DMS 273 treated with DMSO at 0.1 percent for 48 hours (cell line): ENCODE data around the gene SIGMAR1.
"Not testable (repeated sequence)": the region's sequence is repeated elsewhere in the genome, so short reads cannot be mapped to it uniquely, and the experiment has no call there.

ENCODE experiments used
- DNase-seq: peaks from one replicate; lab custom pipeline; 2025; lab: John Stamatoyannopoulos, UW

The SIGMAR1 gene

DNA sequence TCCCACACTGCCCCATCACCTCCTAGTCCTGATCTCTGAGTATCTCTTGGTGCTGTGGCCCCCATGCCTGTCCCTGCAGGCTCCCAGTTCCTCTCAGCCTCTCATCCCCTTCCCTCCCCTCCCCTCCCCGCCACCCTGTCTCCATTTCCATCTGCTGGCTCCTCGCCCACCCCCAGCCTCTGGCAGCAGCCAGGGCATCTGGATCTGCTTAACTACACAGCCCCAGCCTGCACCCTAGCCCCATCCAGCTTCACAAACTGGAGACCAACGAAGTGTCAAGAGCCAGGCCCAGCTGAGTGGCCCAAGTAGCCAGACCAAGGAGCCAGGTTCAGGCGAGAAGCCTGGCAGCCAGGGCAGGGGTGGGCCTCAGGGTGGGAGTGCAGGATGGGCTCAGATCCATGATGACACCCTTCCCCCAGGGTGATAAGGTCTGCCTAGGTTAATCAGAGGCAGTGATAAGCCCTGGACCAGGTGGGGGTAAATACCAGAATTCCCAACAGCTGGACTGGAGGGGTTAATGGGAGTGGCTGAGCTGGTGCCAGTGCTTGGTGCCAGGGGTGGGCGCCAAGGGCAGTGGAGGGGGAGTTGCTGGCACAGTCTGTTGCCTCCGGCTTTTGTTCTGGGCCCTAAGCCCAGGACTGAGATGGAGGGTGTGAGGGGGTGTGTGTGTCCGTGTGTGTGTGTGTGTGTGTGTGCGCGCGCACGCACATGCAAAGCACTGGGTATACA is 16.9 kb upstream of the SIGMAR1 start:
- peak; percentile 88 for DNase-seq

DNA sequence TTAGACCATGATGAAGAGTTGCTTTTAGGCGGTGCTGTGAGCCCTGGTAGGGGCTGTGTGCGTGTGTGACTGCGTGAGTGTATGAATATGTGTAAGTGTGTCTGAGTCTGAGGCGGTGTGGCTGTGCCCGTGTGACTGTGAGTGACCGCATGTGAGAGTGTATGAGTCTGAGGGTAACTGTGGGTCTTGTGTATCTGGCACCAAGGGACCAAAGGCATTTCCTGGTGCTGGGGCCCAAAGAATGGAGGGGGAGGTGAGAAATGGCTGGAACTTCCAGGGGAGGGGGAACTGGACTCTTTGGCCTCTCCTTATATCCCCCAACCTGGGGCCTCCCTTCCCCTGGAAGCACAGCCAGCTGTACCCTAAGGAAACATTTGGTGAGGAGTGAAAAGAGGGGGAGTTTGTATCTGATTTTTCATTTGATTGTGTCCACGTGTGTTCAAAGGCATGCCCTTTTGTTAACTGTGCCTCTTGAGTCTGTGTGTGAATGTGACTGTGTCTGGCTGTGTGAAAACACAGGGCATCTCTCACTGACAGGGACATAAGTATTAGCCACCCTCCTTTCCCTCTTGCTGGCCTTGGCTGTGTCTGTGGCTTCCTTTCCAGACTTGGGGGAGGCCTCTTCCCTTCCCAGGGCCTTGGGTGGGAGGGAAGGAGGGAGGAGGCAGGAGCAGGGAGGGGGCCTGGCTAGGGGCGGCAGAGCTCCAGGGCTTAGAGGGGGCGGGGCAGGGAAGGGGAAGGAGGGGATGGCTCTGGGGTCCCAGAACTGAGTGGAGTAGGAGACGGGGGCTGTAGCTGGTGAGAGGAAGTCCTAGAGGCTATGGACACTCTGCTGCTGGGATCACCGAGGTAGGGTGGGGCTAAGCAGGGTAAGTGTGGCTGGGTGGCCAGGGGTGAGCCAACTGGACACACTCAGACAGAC is 15.8 kb upstream of the SIGMAR1 start:
- no peak for DNase-seq

GRCh38 chr9:34652602-34653000 is 15.0 kb upstream of the SIGMAR1 start:
- no peak for DNase-seq

DNA sequence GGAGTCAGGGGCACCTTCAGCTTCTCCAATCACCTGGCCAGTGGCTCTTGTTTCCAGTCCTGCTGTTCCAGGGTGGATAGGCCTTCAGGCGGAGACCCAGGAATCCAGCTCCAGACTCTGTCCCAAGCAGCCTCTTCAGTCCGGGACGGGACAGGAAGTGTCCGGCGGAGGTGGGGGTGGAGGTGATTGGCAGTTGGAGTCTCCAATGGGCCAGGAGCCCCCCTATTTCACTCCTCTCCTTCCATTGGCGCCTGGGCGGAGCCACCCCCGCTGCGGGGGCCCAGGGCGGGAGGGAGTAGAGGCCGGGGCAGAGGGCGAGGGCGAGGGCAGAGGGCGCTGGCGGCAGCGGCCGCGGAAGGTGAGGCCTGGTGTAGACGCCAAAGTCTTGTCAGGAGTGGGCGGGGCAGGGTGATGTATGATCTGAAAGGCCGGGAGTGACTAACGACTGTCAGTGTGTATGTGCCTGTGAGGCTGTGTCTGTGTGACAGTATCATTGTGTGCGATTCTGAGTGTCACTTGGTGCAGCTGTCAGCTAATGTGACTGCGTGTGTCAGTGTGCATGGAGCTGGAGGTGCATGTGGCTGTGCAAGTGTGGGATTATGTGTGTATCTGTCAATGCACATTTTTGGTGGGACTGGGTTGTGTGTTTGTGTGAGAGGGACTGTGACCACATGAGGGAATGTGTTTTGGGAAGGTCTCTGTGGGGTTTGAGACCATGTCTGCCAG is 14.5 kb upstream of the SIGMAR1 start, which contains the start of gene IL11RA:
Gene IL11RA, plus strand, starts transcription at position 310 of the 726 bp plus-strand sequence. CDS start 3,033 bp downstream, outside the sequence.
- DNase-seq, result peak; percentile 27

DNA sequence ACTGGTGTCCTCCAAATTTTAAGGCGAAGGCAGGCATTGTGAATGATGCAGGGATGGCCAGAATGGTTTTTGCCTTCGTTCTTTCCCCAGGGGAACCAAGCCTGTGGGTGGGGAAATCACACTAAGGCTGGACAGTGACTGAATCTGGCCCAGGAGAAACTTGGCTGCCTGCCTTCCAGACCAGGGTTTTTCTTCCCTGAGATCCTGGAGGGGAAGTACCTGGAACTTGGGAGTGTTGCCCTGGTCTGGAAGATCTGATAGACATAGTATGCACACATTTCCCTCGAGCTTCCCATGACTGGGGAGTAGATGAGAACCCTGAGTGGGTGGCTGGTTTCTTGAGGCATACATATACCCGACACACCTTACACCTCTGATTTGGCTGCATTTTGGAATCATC is 13.7 kb upstream of the SIGMAR1 start:
- DNase-seq, result no peak

- DNase-seq, result no peak
Observed at GRCh38 chr9:34650816-34651215, 13.2 kb upstream of the SIGMAR1 start.

- DNase-seq, result no peak
Observed at GRCh38 chr9:34648673-34649072, 11.1 kb upstream of the SIGMAR1 start.

- no peak for DNase-seq
Observed at GRCh38 chr9:34647651-34648050, 10.1 kb upstream of the SIGMAR1 start.

DNA sequence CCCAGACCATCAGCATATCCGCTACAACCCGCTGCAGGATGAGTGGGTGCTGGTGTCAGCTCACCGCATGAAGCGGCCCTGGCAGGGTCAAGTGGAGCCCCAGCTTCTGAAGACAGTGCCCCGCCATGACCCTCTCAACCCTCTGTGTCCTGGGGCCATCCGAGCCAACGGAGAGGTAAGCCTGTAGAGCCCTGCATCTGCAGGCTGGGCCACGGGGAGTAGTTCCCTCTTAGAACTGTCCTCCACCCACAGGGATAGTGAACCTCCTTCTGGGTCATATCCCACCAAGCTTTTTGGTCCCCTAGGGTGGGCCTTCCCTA is 9.5 kb upstream of the SIGMAR1 start:
- DNase-seq, result no peak

DNA sequence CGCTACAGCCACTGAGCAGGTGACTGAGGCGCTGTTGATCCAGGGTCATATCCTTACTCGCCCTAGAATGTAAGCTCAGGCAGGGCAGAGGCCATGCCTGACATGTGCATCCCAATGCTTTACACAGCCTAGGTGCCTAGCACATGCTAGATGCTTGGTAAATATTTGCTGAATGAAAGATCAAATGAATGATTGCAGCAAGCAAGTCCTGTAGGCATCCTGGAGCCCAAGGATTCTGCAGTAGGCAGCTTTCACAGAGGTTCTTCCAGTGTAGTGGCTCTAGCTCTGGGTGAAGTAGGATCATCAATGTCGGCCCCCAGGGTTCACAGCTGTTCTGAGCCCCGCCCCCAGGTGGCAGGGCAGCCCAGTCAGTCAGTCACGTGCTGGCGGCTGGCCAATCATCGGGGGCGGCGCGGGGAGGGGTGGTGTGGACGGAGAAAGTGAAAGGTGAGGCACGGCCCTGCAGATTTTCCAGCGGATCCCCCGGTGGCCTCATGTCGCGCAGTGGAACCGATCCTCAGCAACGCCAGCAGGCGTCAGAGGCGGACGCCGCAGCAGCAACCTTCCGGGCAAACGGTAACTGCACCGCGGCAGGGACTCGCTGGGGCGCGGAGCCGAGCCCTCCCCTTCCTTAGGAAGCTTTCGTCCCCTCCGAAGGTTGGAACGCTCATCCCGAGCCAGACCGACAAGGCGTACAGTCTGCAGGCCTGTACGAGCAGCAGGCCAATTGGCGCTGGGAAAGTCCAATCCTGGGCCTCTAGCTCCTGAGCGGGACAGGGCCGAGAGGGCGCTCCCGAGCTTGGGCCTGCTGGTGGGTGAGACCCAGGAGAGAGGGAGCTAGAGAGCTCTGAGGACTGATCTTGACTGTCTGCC is 8.9 kb upstream of the SIGMAR1 start, which contains the start of gene GALT:
Gene GALT, plus strand, starts transcription at position 465 of the 873 bp plus-strand sequence. Its CDS starts 30 bp downstream, at position 495.
- DNase-seq, result peak; percentile 69

GRCh38 chr9:34644766-34645314 is 7.3 kb upstream of the SIGMAR1 start:
- DNase-seq, result no peak

- no peak for DNase-seq
Observed at GRCh38 chr9:34642679-34643078, 5.1 kb upstream of the SIGMAR1 start.

- DNase-seq, result not testable (repeated sequence)
Observed at GRCh38 chr9:34639322-34639721, 1.7 kb upstream of the SIGMAR1 start.

DNA sequence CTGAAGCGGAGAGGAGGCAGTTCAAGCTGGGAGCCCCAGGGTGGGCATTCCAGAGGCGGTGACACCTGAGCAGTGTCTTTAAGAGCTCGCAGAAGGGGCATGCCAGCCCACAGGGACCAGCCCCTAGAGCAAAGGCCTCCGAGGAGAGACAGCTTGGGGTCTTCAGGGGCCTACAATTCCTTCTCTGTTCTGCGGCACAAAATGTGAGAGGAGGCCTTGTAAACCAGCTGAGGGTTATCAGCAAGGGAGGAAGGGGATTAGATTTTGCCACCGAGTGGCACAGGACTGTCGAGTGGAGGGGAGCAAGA is 505 bp upstream of the SIGMAR1 start:
- no peak for DNase-seq

DNA sequence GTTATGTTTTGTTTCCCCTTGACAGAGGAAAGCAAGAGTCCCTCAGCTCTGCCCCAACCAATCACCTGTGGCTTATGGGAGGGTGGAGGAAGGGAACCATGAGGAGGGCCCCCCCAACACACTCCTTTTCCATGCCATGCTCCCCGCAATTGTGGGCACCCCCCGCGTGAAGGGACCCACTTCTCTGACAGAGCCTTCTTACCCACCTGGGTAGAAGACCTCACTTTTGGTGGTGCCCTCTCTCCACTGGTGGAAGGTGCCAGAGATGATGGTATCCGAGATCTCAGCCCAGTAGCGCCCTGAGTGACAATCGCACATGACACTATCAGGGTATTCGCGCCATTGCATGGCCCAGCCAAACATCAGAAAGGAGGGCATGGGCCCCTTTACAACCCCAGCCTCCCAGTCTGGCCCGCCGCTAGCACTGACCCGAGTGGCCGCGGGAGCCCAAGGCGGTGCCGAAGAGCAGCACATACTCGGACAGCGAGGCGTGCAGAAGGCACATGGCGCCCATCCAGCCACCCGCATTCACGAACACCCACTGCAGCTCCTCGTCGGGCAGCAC is 714 bp downstream of the SIGMAR1 start:
- DNase-seq, result no peak

DNA sequence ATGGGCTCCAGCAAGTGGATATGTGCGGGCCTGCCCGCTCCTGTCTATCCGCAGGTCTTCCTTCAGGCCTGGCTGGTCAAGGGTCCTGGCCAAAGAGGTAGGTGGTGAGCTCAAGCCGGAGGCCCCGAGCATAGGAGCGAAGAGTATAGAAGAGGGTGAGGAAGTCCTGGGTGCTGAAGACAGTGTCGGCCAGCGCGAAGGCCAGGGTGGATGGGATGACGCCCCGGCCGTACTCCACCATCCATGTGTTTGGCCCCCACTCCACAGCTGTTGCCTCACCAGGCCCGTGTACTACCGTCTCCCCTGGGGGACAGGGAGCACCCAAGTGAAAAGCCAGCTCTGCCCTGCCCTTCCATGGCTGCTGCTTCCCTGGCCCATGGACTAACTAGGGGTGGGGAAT is 2.0 kb downstream of the SIGMAR1 start:
- no peak for DNase-seq

- no peak for DNase-seq
Observed at GRCh38 chr9:34634551-34635248, 2.9 kb downstream of the SIGMAR1 start.

GRCh38 chr9:34633851-34634550 is 3.6 kb downstream of the SIGMAR1 start:
- peak; percentile 34 for DNase-seq

DNA sequence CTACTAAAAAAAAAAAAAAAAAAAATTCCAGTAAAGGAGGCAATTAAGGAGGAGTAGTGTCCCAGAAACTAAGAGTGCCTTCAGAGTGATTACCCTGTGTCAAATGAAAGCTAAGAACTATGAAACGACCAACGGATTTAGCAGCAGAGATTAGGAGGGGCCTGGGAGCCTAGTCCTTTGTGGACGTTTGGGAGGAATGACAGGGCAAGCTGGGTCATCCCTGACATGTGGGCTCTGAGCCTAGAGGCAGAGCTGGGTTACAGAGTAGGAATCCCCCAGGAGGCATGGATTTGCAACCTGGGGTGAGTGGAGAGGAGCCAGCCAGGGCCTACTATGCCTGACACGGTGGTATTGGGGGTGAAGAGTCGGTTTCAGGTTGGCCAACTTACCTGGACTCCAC is 4.4 kb downstream of the SIGMAR1 start:
- DNase-seq, result no peak
